ENCODE results near the gene ANO4.

Gene ANO4

GRCh38 chr12:100956311-100956852 is 161.8 kb downstream of the ANO4 start:
- H3K4me3 Mint-ChIP-seq = no peak overlapping the region
- H3K27me3 Mint-ChIP-seq = peaks cover 0 to 4% of the 10 kb centered on the region in 2 donors
- peaks cover 2 to 4% of the 10 kb centered on the region in 2 donors for H3K9me3 Mint-ChIP-seq
- no peaks in the 10 kb centered on the region for H3K4me1 Mint-ChIP-seq
- no peaks in the 10 kb centered on the region for H3K36me3 Mint-ChIP-seq
- ATAC-seq (replicated peaks) = no peak
- H3K27ac Mint-ChIP-seq = no peak overlapping the region
- DNase-seq = no peak

GRCh38 chr12:100959481-100959880 is 164.9 kb downstream of the ANO4 start:
- no peak overlapping the region for H3K4me3 Mint-ChIP-seq
- no peak overlapping the region for H3K27ac Mint-ChIP-seq
- DNase-seq (no peak), ATAC-seq (replicated peaks) (no peak)
- H3K9me3 Mint-ChIP-seq = peaks cover 0 to 4% of the 10 kb centered on the region in 2 donors
- H3K36me3 Mint-ChIP-seq = no peaks in the 10 kb centered on the region
- no peaks in the 10 kb centered on the region for H3K4me1 Mint-ChIP-seq
- peaks cover 0 to 4% of the 10 kb centered on the region in 2 donors for H3K27me3 Mint-ChIP-seq

GRCh38 chr12:100962086-100962712 is 167.6 kb downstream of the ANO4 start:
- DNase-seq = no peak

GRCh38 chr12:100963381-100963780 is 168.8 kb downstream of the ANO4 start:
- no peaks in the 10 kb centered on the region for H3K4me1 Mint-ChIP-seq
- no peaks in the 10 kb centered on the region for H3K36me3 Mint-ChIP-seq
- H3K27ac Mint-ChIP-seq = no peak overlapping the region
- DNase-seq (no peak), ATAC-seq (replicated peaks) (no peak)
- H3K4me3 Mint-ChIP-seq = no peak overlapping the region
- H3K27me3 Mint-ChIP-seq = peaks cover 0 to 4% of the 10 kb centered on the region in 2 donors
- peaks cover 0 to 4% of the 10 kb centered on the region in 2 donors for H3K9me3 Mint-ChIP-seq

More at GRCh38 chr12:100962086-100962712, 167.6 kb downstream of the ANO4 start:
- no peak for ATAC-seq (replicated peaks)
- H3K9me3 Mint-ChIP-seq = peaks cover 0 to 4% of the 10 kb centered on the region in 2 donors
- H3K4me3 Mint-ChIP-seq = no peak overlapping the region
- no peaks in the 10 kb centered on the region for H3K36me3 Mint-ChIP-seq
- no peaks in the 10 kb centered on the region for H3K4me1 Mint-ChIP-seq
- no peak overlapping the region for H3K27ac Mint-ChIP-seq
- peaks cover 0 to 4% of the 10 kb centered on the region in 2 donors for H3K27me3 Mint-ChIP-seq

- DNase-seq = no peak
- no peaks in the 10 kb centered on the region for H3K36me3 Mint-ChIP-seq
Observed at GRCh38 chr12:100964028-100964427, 169.5 kb downstream of the ANO4 start.

GRCh38 chr12:100967189-100967588 is 172.6 kb downstream of the ANO4 start:
- no peaks in the 10 kb centered on the region for H3K36me3 Mint-ChIP-seq
- no peaks in the 10 kb centered on the region for H3K27me3 Mint-ChIP-seq
- H3K4me1 Mint-ChIP-seq = no peaks in the 10 kb centered on the region
- H3K27ac Mint-ChIP-seq = no peak overlapping the region
- DNase-seq (no peak), ATAC-seq (replicated peaks) (no peak)
- peaks cover 0 to 3% of the 10 kb centered on the region in 2 donors for H3K9me3 Mint-ChIP-seq
- H3K4me3 Mint-ChIP-seq = no peak overlapping the region

More at GRCh38 chr12:100964028-100964427, 169.5 kb downstream of the ANO4 start:
- no peak for ATAC-seq (replicated peaks)
- H3K9me3 Mint-ChIP-seq = peaks cover 0 to 4% of the 10 kb centered on the region in 2 donors
- H3K27me3 Mint-ChIP-seq = peaks cover 0 to 4% of the 10 kb centered on the region in 2 donors
- H3K27ac Mint-ChIP-seq = no peak overlapping the region
- no peaks in the 10 kb centered on the region for H3K4me1 Mint-ChIP-seq
- H3K4me3 Mint-ChIP-seq = no peak overlapping the region

GRCh38 chr12:100970894-100971293 is 176.3 kb downstream of the ANO4 start:
- DNase-seq (no peak), ATAC-seq (replicated peaks) (no peak)
- no peak overlapping the region for H3K27ac Mint-ChIP-seq
- no peaks in the 10 kb centered on the region for H3K36me3 Mint-ChIP-seq
- no peak overlapping the region for H3K4me3 Mint-ChIP-seq
- peaks cover 0 to 3% of the 10 kb centered on the region in 2 donors for H3K9me3 Mint-ChIP-seq
- H3K4me1 Mint-ChIP-seq = no peaks in the 10 kb centered on the region
- H3K27me3 Mint-ChIP-seq = no peaks in the 10 kb centered on the region

DNA sequence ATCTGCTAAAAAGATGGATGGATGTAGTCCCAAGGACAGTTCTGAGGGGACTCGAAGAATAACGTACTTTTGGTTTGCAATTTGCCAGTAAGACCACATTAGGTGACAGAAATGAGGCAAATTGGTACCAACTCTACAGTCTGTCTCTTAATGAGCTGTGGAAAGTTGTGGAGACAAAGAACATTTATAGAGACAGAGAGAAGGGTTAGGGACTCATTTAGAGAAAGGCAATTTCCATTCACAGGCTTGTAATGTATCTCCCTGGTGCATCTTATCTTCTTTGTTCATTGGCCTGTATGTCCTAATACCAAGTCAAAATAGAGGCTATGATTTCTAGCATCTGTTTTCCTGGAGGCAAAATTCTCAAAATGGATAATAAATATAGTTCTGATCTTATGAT is 177.5 kb downstream of the ANO4 start:
- Mint-ChIP-seq H3K36me3 (no peaks in the 10 kb centered on the region), H3K4me1 (no peaks in the 10 kb centered on the region), H3K9me3 (peaks cover 0 to 3% of the 10 kb centered on the region in 2 donors), H3K4me3 (no peak overlapping the region), H3K27ac (no peak overlapping the region), H3K27me3 (no peaks in the 10 kb centered on the region)
- ATAC-seq (replicated peaks) (no peak), DNase-seq (no peak)

GRCh38 chr12:100974341-100974740 is 179.8 kb downstream of the ANO4 start:
- no peaks in the 10 kb centered on the region for H3K27me3 Mint-ChIP-seq
- DNase-seq (no peak), ATAC-seq (replicated peaks) (no peak)
- peaks cover 2 to 5% of the 10 kb centered on the region in 2 donors for H3K9me3 Mint-ChIP-seq
- no peak overlapping the region for H3K4me3 Mint-ChIP-seq
- no peaks in the 10 kb centered on the region for H3K4me1 Mint-ChIP-seq
- H3K27ac Mint-ChIP-seq = no peak overlapping the region
- no peaks in the 10 kb centered on the region for H3K36me3 Mint-ChIP-seq

GRCh38 chr12:100974747-100975146 is 180.2 kb downstream of the ANO4 start:
- peaks cover 4 to 6% of the 10 kb centered on the region in 2 donors for H3K9me3 Mint-ChIP-seq
- no peaks in the 10 kb centered on the region for H3K4me1 Mint-ChIP-seq
- no peaks in the 10 kb centered on the region for H3K36me3 Mint-ChIP-seq
- ATAC-seq (replicated peaks) = no peak
- no peak overlapping the region for H3K27ac Mint-ChIP-seq
- no peaks in the 10 kb centered on the region for H3K27me3 Mint-ChIP-seq
- no peak for DNase-seq
- no peak overlapping the region for H3K4me3 Mint-ChIP-seq

DNA sequence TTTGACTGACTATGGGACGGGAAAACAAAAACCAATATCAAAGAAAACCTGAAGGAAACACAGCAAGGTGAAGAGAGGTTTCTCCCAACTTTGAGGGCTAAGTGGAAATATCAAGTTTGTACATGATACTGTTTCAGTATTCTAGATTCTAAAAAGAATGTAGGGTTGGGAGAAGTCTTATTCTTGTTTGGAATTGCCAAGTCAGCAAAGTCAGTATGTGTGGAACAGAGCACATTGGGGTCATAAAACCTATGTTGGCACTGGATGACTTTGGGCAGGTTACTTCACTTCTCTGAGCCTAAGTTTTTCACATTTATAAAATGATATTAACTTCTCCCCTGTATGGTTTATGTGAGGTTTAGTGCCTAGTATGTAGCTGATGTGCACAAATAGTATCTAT is 182.2 kb downstream of the ANO4 start:
- Mint-ChIP-seq H3K27me3 (no peaks in the 10 kb centered on the region), H3K9me3 (peaks cover 3 to 4% of the 10 kb centered on the region in 2 donors), H3K4me1 (no peaks in the 10 kb centered on the region), H3K36me3 (no peaks in the 10 kb centered on the region), H3K27ac (no peak overlapping the region), H3K4me3 (no peak overlapping the region)
- ATAC-seq (replicated peaks) (no peak), DNase-seq (no peak)

DNA sequence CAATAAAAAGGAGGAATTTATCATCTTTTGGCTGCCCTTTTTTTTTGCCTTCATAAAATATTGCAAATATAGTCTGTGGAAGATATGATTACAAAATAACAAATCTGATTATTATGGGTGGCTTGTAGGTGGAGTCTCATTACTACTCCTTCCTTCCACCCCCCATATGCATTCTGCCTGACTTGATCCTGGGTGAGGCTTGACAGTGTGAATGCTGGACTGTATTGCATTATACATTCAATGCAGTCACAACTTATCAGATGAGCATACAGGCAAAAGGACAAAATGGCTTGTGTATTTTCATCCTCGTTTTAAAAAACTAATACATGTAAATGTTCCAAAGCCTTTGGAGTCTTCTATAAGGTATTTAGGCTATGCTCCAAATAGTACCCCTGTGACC is 186.3 kb downstream of the ANO4 start:
- no peak overlapping the region for H3K27ac Mint-ChIP-seq
- H3K9me3 Mint-ChIP-seq = peaks cover 3 to 4% of the 10 kb centered on the region in 2 donors
- no peaks in the 10 kb centered on the region for H3K27me3 Mint-ChIP-seq
- DNase-seq (no peak), ATAC-seq (replicated peaks) (no peak)
- no peak overlapping the region for H3K4me3 Mint-ChIP-seq
- no peaks in the 10 kb centered on the region for H3K36me3 Mint-ChIP-seq
- H3K4me1 Mint-ChIP-seq = no peaks in the 10 kb centered on the region

GRCh38 chr12:100982511-100983183 is 188.1 kb downstream of the ANO4 start:
- Mint-ChIP-seq H3K4me3 (no peak overlapping the region), H3K27me3 (no peaks in the 10 kb centered on the region), H3K27ac (no peak overlapping the region), H3K36me3 (no peaks in the 10 kb centered on the region), H3K4me1 (no peaks in the 10 kb centered on the region), H3K9me3 (peaks cover 3 to 4% of the 10 kb centered on the region in 2 donors)
- ATAC-seq (replicated peaks) = no peak
- DNase-seq = no peak

- Mint-ChIP-seq H3K27me3 (peaks cover 0 to 4% of the 10 kb centered on the region in 2 donors), H3K9me3 (peaks cover 0 to 5% of the 10 kb centered on the region in 2 donors), H3K4me1 (peaks cover 5 to 7% of the 10 kb centered on the region in 2 donors), H3K4me3 (no peak overlapping the region), H3K27ac (no peak overlapping the region), H3K36me3 (peaks cover 0 to 3% of the 10 kb centered on the region in 2 donors)
- ATAC-seq (replicated peaks) = no peak
- no peak for DNase-seq
Observed at GRCh38 chr12:100984796-100985195, 190.2 kb downstream of the ANO4 start.

Measured in stimulated activated naive B cell treated with anti-CD40 and anti-IgM and Interleukin-4, amounts not matched to agents 10 μg/mL and 1 μg/mL and 100 μg/mL, for 72 hours (primary cell).